GM21825 (cell line): ENCODE results near the gene C1orf174.

Experiments
- ATAC-seq: cut with Tn5 transposase; IDR thresholded peaks from one replicate; pipeline ENCODE4 v1.9.1; 2021; ENCODE audit warnings: mild to moderate bottlenecking, moderate library complexity; ENCODE audit not compliant: unreplicated experiment

The C1orf174 gene

GRCh38 chr1:3876716-3877115 lies 23.4 kb downstream of the C1orf174 start:
- ATAC-seq: no peak

GRCh38 chr1:3874736-3875135 lies 25.3 kb downstream of the C1orf174 start:
- no peak for ATAC-seq

- ATAC-seq: no peak
Measured at GRCh38 chr1:3872546-3872945, 27.5 kb downstream of the C1orf174 start.

GRCh38 chr1:3871451-3871805 lies 28.6 kb downstream of the C1orf174 start:
- no peak for ATAC-seq

- ATAC-seq: no peak
Measured at GRCh38 chr1:3869751-3870301, 30.2 kb downstream of the C1orf174 start.

GRCh38 chr1:3868464-3869006 lies 31.5 kb downstream of the C1orf174 start:
- ATAC-seq: no peak

- no peak for ATAC-seq
Measured at GRCh38 chr1:3865606-3866160, 34.4 kb downstream of the C1orf174 start.

GRCh38 chr1:3864884-3865283 lies 35.2 kb downstream of the C1orf174 start:
- no peak for ATAC-seq

- no peak for ATAC-seq
Measured at GRCh38 chr1:3863231-3863935, 36.7 kb downstream of the C1orf174 start.

GRCh38 chr1:3858231-3858981 lies 41.7 kb downstream of the C1orf174 start:
- no peak for ATAC-seq

GRCh38 chr1:3857791-3858129 lies 42.3 kb downstream of the C1orf174 start:
- ATAC-seq: no peak

GRCh38 chr1:3856923-3857790 lies 42.9 kb downstream of the C1orf174 start, which contains the start of the genes CEP104 and DFFB:
CEP104 (minus strand) TSS chr1:3857211; CDS start chr1:3852407, 4,804 bp downstream.
DFFB (plus strand) TSS chr1:3857476; CDS start chr1:3857604, 128 bp downstream.
- ATAC-seq: peak; percentile 91

GRCh38 chr1:3852711-3853485 lies 47.2 kb downstream of the C1orf174 start:
- ATAC-seq: no peak

- ATAC-seq: no peak
Measured at GRCh38 chr1:3852091-3852490, 48.0 kb downstream of the C1orf174 start.

GRCh38 chr1:3851292-3851691 lies 48.8 kb downstream of the C1orf174 start:
- ATAC-seq: no peak

- no peak for ATAC-seq
Measured at GRCh38 chr1:3850857-3851256, 49.2 kb downstream of the C1orf174 start.

GRCh38 chr1:3847081-3847480 lies 53.0 kb downstream of the C1orf174 start:
- no peak for ATAC-seq

- no peak for ATAC-seq
Measured at GRCh38 chr1:3846541-3846940, 53.5 kb downstream of the C1orf174 start.

GRCh38 chr1:3842912-3843311 lies 57.2 kb downstream of the C1orf174 start:
- ATAC-seq: no peak

GRCh38 chr1:3841491-3841890 lies 58.6 kb downstream of the C1orf174 start:
- no peak for ATAC-seq
